ENCODE results near the gene BANF2. TPM values are rescaled to one million over a fixed set of nuclear protein-coding genes. Genes with fewer than 3 reads are reported as not detected.
"Not testable (repeated sequence)": the region's sequence is repeated elsewhere in the genome, so short reads cannot be mapped to it uniquely, and the experiment has no call there.

The BANF2 gene
- polyA plus RNA-seq, 1 donor from 2014 or later: not detected

- no peaks in the 10 kb centered on the region for H3K36me3 ChIP-seq (ENCODE audit: insufficient read depth, low read length)
- H3F3A ChIP-seq (ENCODE audit: insufficient read depth, low read length, poor library complexity, severe bottlenecking): no peaks in the 10 kb centered on the region
- H3K4me2 ChIP-seq (ENCODE audit: low read length): no peak overlapping the region
- H3K9ac ChIP-seq (ENCODE audit: low read length): no peak overlapping the region
- no peaks in the 10 kb centered on the region for H3K9me2 ChIP-seq (ENCODE audit: insufficient read depth, low read length)
- no peak overlapping the region for H3K4me3 ChIP-seq (ENCODE audit: low read length)
- H3K27me3 ChIP-seq (ENCODE audit: insufficient read depth, low read depth, low read length): no peaks in the 10 kb centered on the region
- no peak overlapping the region for H3K27ac ChIP-seq (ENCODE audit: low read length)
- no peaks in the 10 kb centered on the region for H3K9me3 ChIP-seq (ENCODE audit: low read length)
- no peaks in the 10 kb centered on the region for H4K20me1 ChIP-seq (ENCODE audit: insufficient read depth)
- TF ChIP-seq TAF1 (IDR thresholded peaks at IDR 0.05; ENCODE audit: low read depth): no peak
- TF ChIP-seq RAD21 (conservative IDR thresholded peaks at IDR 0.05): no peak
- TF ChIP-seq EP300 (conservative IDR thresholded peaks at IDR 0.05; ENCODE audit: poor library complexity, severe bottlenecking): no peak
- no peak for TF ChIP-seq MXI1 (conservative IDR thresholded peaks at IDR 0.05; ENCODE audit: poor library complexity, severe bottlenecking)
- TF ChIP-seq, protein P1, sequence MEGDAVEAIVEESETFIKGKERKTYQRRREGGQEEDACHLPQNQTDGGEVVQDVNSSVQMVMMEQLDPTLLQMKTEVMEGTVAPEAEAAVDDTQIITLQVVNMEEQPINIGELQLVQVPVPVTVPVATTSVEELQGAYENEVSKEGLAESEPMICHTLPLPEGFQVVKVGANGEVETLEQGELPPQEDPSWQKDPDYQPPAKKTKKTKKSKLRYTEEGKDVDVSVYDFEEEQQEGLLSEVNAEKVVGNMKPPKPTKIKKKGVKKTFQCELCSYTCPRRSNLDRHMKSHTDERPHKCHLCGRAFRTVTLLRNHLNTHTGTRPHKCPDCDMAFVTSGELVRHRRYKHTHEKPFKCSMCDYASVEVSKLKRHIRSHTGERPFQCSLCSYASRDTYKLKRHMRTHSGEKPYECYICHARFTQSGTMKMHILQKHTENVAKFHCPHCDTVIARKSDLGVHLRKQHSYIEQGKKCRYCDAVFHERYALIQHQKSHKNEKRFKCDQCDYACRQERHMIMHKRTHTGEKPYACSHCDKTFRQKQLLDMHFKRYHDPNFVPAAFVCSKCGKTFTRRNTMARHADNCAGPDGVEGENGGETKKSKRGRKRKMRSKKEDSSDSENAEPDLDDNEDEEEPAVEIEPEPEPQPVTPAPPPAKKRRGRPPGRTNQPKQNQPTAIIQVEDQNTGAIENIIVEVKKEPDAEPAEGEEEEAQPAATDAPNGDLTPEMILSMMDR (IDR thresholded peaks at IDR 0.05; ENCODE audit: poor library complexity, severe bottlenecking): no peak
- TF ChIP-seq SMC3 (conservative IDR thresholded peaks at IDR 0.05; ENCODE audit: poor library complexity): no peak
- no peaks in the 10 kb centered on the region for H3K79me2 ChIP-seq (replicated peaks; ENCODE audit: insufficient read depth, low read length)
- H2AFZ ChIP-seq (ENCODE audit: low read depth, low read length): no peak overlapping the region
These were observed 41.7 kb upstream of the BANF2 start for GRCh38 chr20:17657898-17658647.

- Histone ChIP-seq H3K27me3 (ENCODE audit: insufficient read depth, low read depth, low read length) (no peaks in the 10 kb centered on the region), H3K4me2 (ENCODE audit: low read length) (no peak overlapping the region), H3K9me3 (ENCODE audit: low read length) (no peaks in the 10 kb centered on the region), H3K9me2 (ENCODE audit: insufficient read depth, low read length) (no peaks in the 10 kb centered on the region), H2AFZ (ENCODE audit: low read depth, low read length) (no peak overlapping the region), H4K20me1 (ENCODE audit: insufficient read depth) (no peaks in the 10 kb centered on the region), H3K27ac (ENCODE audit: low read length) (no peak overlapping the region), H3F3A (ENCODE audit: insufficient read depth, low read length, poor library complexity, severe bottlenecking) (no peaks in the 10 kb centered on the region), H3K9ac (ENCODE audit: low read length) (no peak overlapping the region), H3K36me3 (ENCODE audit: insufficient read depth, low read length) (no peaks in the 10 kb centered on the region), H3K4me3 (ENCODE audit: low read length) (no peak overlapping the region), H3K79me2 (replicated peaks; ENCODE audit: insufficient read depth, low read length) (no peaks in the 10 kb centered on the region)
- TF ChIP-seq MXI1 (conservative IDR thresholded peaks at IDR 0.05; ENCODE audit: poor library complexity, severe bottlenecking) (no peak), TAF1 (IDR thresholded peaks at IDR 0.05; ENCODE audit: low read depth) (no peak), POLR2AphosphoS5 (IDR thresholded peaks at IDR 0.05) (no peak), EP300 (conservative IDR thresholded peaks at IDR 0.05; ENCODE audit: poor library complexity, severe bottlenecking) (no peak), SMC3 (conservative IDR thresholded peaks at IDR 0.05; ENCODE audit: poor library complexity) (no peak), REST (IDR thresholded peaks at IDR 0.05; ENCODE audit: borderline replicate concordance) (no peak), RAD21 (conservative IDR thresholded peaks at IDR 0.05) (no peak), EZH2 (IDR thresholded peaks at IDR 0.05; ENCODE audit: borderline replicate concordance, insufficient read depth, low read length, poor library complexity, severe bottlenecking) (no peak)
- TF ChIP-seq, protein P1 (IDR thresholded peaks at IDR 0.05; ENCODE audit: poor library complexity, severe bottlenecking): no peak
These were observed 41.1 kb upstream of the BANF2 start for GRCh38 chr20:17658648-17658993.

DNA sequence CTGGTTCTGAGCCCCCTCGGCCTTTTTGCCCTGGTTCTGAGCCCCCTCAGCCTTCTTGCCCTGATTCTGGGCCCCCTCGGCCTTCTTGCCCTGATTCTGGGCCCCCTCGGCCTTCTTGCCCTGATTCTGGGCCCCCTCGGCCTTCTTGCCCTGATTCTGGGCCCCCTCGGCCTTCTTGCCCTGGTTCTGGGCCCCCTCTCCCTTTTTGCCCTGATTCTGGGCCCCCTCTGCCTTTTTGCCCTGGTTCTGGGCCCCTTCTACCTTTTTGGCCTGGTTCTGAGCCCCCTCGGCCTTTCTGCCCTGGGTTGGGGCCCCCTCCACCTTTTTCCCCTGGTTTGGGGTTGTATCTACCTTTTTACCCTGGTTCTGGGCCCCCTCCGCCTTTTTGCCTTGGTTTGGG lies 40.4 kb upstream of the BANF2 start:
- not testable (repeated sequence) for H3F3A ChIP-seq (ENCODE audit: insufficient read depth, low read length, poor library complexity, severe bottlenecking); H3K9me3 ChIP-seq (ENCODE audit: low read length); H3K4me2 ChIP-seq (ENCODE audit: low read length); H3K27ac ChIP-seq (ENCODE audit: low read length); H3K4me3 ChIP-seq (ENCODE audit: low read length); H4K20me1 ChIP-seq (ENCODE audit: insufficient read depth); H3K9me2 ChIP-seq (ENCODE audit: insufficient read depth, low read length); H3K9ac ChIP-seq (ENCODE audit: low read length); H3K27me3 ChIP-seq (ENCODE audit: insufficient read depth, low read depth, low read length); H3K79me2 ChIP-seq (replicated peaks; ENCODE audit: insufficient read depth, low read length); H2AFZ ChIP-seq (ENCODE audit: low read depth, low read length); H3K36me3 ChIP-seq (ENCODE audit: insufficient read depth, low read length)

All from neural cell (in vitro differentiated cells).